ENCODE measurements around the gene STX2.

DNA sequence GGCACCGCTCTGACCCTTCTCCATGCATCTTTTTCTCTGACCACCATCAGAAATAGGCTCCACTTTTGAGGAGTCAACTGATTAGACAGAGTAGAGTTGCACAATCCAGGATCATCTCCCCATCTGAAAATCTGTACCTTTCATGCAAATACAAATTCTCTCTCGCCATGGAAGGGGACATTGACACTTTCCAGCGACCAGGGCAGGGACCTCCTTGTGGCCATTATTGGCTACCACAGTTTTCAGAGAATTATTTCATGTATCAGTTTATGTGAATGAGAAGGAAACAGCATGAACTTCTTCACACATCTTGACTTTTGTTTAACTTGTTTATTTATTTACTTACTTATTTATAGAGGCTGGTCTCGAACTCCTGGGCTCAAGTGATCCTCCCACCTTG, 19.0 kb upstream of the STX2 start:
- TF ChIP-seq POLR2A (IDR thresholded peaks at IDR 0.05) (no peak), EP300 (IDR thresholded peaks at IDR 0.05; ENCODE audit: low read depth) (no peak), POLR2AphosphoS5 (IDR thresholded peaks at IDR 0.05) (no peak)
- TF ChIP-seq, protein P1, sequence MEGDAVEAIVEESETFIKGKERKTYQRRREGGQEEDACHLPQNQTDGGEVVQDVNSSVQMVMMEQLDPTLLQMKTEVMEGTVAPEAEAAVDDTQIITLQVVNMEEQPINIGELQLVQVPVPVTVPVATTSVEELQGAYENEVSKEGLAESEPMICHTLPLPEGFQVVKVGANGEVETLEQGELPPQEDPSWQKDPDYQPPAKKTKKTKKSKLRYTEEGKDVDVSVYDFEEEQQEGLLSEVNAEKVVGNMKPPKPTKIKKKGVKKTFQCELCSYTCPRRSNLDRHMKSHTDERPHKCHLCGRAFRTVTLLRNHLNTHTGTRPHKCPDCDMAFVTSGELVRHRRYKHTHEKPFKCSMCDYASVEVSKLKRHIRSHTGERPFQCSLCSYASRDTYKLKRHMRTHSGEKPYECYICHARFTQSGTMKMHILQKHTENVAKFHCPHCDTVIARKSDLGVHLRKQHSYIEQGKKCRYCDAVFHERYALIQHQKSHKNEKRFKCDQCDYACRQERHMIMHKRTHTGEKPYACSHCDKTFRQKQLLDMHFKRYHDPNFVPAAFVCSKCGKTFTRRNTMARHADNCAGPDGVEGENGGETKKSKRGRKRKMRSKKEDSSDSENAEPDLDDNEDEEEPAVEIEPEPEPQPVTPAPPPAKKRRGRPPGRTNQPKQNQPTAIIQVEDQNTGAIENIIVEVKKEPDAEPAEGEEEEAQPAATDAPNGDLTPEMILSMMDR (IDR thresholded peaks at IDR 0.05): no peak
